Measurements from ENCODE around the gene CHRNA3.

The CHRNA3 gene

GRCh38 chr15:78629031-78629715 lies 8.4 kb upstream of the CHRNA3 start:
- FAIRE-seq (no peak), DNase-seq (ENCODE audit: insufficient read length, low spot score) (no peak)
- TF ChIP-seq, protein P1, sequence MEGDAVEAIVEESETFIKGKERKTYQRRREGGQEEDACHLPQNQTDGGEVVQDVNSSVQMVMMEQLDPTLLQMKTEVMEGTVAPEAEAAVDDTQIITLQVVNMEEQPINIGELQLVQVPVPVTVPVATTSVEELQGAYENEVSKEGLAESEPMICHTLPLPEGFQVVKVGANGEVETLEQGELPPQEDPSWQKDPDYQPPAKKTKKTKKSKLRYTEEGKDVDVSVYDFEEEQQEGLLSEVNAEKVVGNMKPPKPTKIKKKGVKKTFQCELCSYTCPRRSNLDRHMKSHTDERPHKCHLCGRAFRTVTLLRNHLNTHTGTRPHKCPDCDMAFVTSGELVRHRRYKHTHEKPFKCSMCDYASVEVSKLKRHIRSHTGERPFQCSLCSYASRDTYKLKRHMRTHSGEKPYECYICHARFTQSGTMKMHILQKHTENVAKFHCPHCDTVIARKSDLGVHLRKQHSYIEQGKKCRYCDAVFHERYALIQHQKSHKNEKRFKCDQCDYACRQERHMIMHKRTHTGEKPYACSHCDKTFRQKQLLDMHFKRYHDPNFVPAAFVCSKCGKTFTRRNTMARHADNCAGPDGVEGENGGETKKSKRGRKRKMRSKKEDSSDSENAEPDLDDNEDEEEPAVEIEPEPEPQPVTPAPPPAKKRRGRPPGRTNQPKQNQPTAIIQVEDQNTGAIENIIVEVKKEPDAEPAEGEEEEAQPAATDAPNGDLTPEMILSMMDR (IDR thresholded peaks at IDR 0.05; ENCODE audit: insufficient read depth, missing control alignments): no peak

DNA sequence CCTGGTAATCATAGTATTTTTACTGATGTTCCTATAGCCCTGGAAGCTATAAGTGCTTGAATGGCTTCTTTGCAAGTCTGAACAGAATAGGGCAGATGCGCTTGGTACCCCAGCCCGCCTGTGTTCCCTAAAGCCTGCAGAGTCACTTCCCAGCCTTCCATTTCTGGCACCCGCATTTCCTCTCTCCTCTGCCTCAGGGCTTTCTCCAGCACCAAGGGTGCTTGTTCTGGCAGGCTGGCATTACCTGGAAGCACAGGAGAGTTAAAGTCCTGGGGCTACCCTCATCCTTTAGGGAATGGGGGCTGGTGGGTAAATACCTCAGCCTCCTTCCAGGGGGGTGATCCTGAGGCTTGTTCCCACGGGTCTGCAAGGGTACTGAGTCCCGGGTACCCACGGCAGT lies 7.4 kb upstream of the CHRNA3 start:
- TF ChIP-seq, protein P1 (IDR thresholded peaks at IDR 0.05; ENCODE audit: insufficient read depth, missing control alignments): no peak
- DNase-seq (ENCODE audit: insufficient read length, low spot score) (no peak), FAIRE-seq (no peak)

GRCh38 chr15:78627348-78627747 lies 6.6 kb upstream of the CHRNA3 start:
- DNase-seq (ENCODE audit: insufficient read length, low spot score) (no peak), FAIRE-seq (no peak)
- TF ChIP-seq, protein P1 (IDR thresholded peaks at IDR 0.05; ENCODE audit: insufficient read depth, missing control alignments): no peak

DNA sequence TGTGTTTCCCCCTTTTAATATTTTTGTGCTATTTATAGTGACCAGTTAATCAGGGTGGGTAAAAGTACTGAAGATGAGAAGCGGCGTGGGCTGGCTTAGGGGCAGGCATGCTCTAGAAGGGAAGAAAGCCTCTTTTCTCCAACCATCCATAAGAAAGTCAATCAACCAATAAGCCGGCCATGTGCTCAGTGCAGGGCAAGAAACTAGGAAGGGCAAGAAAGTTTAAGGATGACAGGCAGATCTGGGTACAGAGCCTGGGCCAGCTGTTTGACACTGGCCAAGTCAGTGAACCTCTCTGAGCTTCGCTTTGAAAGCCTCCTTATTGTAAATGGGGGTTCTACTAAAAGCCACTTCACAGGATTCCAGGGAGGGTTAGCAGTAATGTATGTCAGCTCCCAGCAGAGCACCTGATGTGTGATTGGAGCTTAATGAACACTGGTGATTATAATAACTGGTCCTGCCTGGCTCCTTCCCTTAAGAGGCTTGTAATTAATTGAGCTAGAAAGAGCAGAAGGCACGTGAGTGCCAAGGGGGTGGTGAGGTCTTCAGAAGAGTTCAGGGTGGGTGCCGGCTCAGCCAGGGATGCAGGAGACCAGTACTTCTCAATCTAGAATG lies 5.7 kb upstream of the CHRNA3 start:
- TF ChIP-seq, protein P1 (IDR thresholded peaks at IDR 0.05; ENCODE audit: insufficient read depth, missing control alignments): no peak
- DNase-seq (ENCODE audit: insufficient read length, low spot score) (peak; percentile 59), FAIRE-seq (no peak)

- TF ChIP-seq, protein P1 (IDR thresholded peaks at IDR 0.05; ENCODE audit: insufficient read depth, missing control alignments): no peak
- DNase-seq (ENCODE audit: insufficient read length, low spot score) (no peak), FAIRE-seq (no peak)
These were observed 4.9 kb upstream of the CHRNA3 start for GRCh38 chr15:78625606-78626280.

DNA sequence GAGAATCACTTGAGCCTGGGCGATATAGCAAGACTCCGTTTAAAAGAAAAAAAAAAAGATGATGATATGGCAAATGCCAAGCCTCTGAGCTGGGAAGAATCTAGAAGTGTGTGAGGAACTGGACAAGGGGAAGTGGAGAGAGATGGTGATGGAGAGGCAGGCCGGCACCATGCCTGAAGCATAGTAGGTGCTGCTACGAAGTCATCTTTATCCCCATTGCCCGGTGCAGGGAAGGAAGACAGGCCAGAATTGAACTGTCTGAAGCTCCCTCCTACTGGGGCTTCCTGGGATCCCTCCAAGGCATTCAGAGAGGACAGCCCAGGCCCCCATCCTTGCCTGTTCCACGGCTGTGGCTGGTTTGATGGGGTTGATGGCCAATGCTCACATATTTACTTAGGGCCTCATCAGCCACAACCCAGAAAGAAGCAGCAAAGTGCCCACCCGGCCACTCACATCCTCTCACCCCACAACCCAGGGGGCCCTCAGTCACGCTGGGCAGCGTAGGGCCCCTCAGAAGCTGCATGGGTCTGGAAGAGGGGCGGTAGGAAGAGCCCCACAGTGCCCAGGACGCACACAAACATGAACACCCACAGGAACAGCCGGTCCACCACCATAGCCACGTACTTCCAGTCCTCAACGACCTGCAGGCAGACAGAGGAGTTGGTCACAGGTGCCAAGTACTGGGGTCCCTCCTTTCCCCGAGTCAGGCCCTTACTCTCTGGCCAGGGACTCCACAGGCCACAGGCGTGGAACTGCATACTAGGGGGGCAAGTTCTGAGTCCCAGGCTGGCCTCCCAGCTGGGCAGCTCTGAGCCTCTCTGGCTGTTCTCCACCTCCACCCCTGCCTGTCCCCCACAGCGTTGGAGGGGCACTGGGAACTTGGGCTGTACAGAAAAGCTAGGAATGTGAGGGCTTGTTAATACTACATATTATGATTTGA lies 4.1 kb upstream of the CHRNA3 start:
- FAIRE-seq (no peak), DNase-seq (ENCODE audit: insufficient read length, low spot score) (no peak)
- TF ChIP-seq, protein P1 (IDR thresholded peaks at IDR 0.05; ENCODE audit: insufficient read depth, missing control alignments): no peak
